GM23338 (cell line): ENCODE measurements around the gene SLC35E2B.

Experiments
- EZH2 ChIP-seq: fragments of 200-600 bp; sonication (generic); IDR thresholded peaks from one replicate; pipeline ENCODE4 v1.8.0; 2017; ENCODE audit warnings: antibody characterized with exemption, mild to moderate bottlenecking, low read depth; ENCODE audit not compliant: unreplicated experiment
- POLR2AphosphoS5 ChIP-seq: IDR thresholded peaks from 2 replicates; pipeline ENCODE4 v1.6.1; 2016; ENCODE audit warnings: antibody characterized with exemption, low read depth
- TF ChIP-seq, protein P1 (sequence below), 2 experiments: fragments of 200-600 bp in 1 of 2; sonication (generic) in 1 of 2; conservative IDR thresholded peaks; 2 replicates each; pipeline versions ENCODE4 v1.5.1 to v1.6.1; 2016 to 2017; ENCODE audit warnings: antibody characterized with exemption in 2 of 2, low read depth in 2 of 2, mild to moderate bottlenecking in 2 of 2, moderate library complexity in 1 of 2
- TF ChIP-seq, protein P2 (sequence below): IDR thresholded peaks from one replicate; pipeline ENCODE4 v1.6.1; 2018; ENCODE audit warnings: antibody characterized with exemption; ENCODE audit not compliant: unreplicated experiment

DNA sequence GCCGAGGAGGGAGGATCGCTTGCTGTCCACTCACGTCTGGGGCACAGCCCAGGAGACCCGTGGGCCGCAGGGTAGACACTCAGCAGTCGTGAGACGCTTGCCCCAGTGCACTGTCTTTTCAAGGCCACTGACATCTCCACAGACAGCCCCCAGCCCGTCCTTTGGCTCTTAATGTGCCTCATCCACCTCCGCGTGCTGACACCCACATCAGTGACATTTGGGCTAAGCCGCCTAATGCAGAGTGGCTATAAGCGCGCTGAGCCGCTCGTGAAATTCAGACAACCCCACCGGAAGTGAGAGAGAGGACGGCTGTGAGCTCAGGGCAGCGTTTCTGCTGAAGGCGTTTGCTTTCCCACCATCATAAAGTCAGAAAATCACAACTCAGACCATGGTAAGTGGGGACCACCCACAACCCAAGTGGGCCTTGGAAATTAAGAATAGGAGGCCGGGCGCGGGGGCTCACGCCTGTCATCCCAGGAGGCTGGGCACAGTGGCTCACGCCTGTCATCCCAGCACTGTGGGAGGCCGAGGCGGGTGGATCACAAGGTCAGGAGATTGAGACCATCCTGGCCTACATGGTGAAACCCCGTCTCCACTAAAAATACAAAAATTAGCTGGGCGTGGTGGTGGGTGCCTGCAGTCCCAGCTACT, 8.4 kb downstream of the SLC35E2B start:
- TF ChIP-seq, protein P1, sequence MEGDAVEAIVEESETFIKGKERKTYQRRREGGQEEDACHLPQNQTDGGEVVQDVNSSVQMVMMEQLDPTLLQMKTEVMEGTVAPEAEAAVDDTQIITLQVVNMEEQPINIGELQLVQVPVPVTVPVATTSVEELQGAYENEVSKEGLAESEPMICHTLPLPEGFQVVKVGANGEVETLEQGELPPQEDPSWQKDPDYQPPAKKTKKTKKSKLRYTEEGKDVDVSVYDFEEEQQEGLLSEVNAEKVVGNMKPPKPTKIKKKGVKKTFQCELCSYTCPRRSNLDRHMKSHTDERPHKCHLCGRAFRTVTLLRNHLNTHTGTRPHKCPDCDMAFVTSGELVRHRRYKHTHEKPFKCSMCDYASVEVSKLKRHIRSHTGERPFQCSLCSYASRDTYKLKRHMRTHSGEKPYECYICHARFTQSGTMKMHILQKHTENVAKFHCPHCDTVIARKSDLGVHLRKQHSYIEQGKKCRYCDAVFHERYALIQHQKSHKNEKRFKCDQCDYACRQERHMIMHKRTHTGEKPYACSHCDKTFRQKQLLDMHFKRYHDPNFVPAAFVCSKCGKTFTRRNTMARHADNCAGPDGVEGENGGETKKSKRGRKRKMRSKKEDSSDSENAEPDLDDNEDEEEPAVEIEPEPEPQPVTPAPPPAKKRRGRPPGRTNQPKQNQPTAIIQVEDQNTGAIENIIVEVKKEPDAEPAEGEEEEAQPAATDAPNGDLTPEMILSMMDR (conservative IDR thresholded peaks at IDR 0.05; ENCODE audit: low read depth in 2 of 2) = no peak
- no peak for TF ChIP-seq POLR2AphosphoS5
- TF ChIP-seq, protein P2, sequence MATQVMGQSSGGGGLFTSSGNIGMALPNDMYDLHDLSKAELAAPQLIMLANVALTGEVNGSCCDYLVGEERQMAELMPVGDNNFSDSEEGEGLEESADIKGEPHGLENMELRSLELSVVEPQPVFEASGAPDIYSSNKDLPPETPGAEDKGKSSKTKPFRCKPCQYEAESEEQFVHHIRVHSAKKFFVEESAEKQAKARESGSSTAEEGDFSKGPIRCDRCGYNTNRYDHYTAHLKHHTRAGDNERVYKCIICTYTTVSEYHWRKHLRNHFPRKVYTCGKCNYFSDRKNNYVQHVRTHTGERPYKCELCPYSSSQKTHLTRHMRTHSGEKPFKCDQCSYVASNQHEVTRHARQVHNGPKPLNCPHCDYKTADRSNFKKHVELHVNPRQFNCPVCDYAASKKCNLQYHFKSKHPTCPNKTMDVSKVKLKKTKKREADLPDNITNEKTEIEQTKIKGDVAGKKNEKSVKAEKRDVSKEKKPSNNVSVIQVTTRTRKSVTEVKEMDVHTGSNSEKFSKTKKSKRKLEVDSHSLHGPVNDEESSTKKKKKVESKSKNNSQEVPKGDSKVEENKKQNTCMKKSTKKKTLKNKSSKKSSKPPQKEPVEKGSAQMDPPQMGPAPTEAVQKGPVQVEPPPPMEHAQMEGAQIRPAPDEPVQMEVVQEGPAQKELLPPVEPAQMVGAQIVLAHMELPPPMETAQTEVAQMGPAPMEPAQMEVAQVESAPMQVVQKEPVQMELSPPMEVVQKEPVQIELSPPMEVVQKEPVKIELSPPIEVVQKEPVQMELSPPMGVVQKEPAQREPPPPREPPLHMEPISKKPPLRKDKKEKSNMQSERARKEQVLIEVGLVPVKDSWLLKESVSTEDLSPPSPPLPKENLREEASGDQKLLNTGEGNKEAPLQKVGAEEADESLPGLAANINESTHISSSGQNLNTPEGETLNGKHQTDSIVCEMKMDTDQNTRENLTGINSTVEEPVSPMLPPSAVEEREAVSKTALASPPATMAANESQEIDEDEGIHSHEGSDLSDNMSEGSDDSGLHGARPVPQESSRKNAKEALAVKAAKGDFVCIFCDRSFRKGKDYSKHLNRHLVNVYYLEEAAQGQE = no peak
- TF ChIP-seq EZH2 = no peak
